Kidney tubule cell (primary cell): ENCODE measurements around the gene CNTNAP2.

Experiments used
- DNase-seq: peaks from one replicate; pipeline ENCODE4 v3.0.0-alpha.2; 2018; ENCODE audit warnings: low spot score

CNTNAP2 gene

DNA sequence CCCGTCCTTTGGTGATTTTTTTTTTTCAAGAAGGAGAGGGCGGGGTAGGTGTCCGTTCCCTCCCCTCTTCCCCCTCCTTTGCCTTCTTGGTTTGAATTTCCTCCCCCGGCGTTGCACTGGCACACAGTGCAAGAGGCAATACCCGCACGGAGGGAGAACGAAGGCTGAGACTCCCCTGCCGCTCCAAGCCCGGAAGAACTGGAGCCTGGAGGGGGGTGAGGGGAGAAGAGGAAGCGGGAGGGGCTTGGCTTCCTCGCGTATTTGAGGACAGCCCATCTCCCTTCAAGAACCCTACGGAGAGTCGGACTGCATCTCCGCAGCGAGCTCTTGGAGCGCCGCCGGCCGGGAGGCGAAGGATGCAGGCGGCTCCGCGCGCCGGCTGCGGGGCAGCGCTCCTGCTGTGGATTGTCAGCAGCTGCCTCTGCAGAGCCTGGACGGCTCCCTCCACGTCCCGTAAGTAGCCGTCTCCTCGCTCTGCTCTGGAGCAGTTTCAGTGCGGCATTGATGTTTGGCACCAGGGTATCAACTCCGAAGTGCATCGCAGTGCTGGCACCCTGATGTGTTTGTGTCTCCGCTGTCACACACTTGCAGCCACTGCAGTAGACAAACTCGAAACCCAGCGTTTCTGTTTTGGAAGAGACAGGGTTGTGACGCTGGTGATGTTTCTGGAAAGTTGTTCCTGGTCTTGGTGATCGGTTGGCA lies at the start of gene CNTNAP2:
Gene CNTNAP2, plus strand, starts transcription at position 281 of the 702 bp plus-strand sequence. Its CDS starts 76 bp downstream, at position 357.
- DNase-seq: peak; percentile 3

DNA sequence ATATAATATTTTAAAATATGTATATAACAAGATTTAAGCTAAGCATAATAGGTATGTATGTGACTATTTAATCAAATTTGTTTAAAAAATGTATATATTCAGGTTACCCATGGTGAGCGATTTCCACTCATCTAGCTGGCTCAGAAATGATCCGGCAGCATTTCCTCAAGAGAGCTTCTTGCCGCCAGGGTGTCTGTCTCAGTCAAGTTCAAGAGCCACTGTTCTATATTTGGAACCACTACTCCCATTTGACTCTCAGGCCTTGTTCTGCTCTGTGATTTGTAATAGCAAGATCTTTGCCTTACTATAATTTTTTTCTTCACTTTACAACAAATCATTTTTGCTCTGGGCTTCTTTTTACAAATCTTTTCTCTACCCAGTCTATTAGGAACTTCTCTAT lies 48.7 kb upstream of the CNTNAP2 start:
- no peak for DNase-seq

DNA sequence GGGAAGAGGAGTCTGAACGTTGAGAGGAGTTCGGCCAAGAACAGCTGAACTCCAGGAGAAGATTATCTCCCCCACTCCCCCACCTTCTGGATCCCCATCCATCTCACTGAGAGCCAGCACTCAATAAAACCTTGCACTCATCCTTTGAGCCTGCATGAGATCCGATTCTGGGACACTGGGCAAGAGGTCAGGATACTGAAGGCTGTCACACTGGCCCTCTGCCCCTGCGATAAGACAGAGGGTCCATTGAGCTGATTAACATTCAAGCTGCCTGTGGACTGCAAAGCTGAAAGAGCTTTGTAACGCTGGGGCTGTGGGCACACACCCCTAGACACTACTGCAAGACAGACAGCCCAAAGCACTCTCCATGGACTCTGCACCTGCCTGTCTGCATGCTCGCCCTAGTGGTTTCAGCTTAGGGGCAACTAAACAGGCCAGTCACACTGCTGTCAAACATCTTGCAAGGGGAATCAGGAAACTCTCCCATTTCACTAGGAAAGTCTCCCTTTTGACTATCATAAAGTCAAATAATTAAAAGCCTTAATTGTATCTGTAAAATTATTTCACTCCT lies 42.3 kb upstream of the CNTNAP2 start:
- no peak for DNase-seq

GRCh38 chr7:146076344-146076743 lies 40.3 kb upstream of the CNTNAP2 start:
- DNase-seq: no peak

DNA sequence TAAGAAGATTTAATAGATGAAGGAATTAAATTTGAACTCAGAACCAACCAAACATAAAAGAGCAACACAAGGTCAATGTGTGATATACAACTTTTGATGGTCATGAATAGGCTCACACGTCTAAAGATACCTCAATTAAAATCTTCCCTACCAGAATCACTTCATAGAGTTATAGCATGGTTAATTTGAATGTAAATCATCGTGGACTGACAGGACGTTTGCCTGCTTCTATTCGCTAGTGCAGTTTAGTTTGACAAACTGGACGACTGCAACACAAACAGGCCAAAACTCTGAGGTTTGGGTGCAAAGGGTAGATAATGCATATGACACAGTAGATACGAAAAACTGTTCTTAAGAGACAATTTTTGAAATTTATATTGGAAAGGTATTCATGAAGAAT lies 32.5 kb upstream of the CNTNAP2 start:
- no peak for DNase-seq

DNA sequence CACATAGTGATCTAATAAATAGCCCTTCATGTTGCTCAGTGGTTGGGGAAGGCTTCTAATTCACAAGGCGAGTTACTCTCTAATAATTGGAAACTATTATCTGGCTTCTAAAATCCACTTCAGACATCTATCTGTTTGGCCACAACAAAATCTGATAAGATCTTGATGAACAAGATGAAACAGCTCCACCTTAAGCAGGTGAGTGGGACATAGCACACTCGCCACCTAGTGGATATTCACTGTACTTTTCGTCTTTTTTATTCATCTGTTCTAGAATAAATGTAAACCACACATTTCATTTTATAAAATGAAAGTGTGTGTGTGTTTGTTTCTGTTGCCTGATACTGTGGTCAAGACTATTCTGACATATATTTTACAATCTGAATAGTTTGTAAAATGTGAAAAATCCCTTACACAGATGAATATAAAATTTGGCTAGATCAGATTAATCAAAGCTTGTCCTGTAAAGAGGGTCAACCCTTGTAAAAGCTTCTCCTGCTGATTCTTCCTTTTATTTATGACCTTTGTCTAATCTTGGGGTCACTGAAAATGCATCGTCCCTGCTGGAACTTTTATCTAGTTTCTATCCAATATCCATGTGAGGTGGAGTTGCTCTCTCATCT lies 26.5 kb upstream of the CNTNAP2 start:
- peak; percentile 51 for DNase-seq

DNA sequence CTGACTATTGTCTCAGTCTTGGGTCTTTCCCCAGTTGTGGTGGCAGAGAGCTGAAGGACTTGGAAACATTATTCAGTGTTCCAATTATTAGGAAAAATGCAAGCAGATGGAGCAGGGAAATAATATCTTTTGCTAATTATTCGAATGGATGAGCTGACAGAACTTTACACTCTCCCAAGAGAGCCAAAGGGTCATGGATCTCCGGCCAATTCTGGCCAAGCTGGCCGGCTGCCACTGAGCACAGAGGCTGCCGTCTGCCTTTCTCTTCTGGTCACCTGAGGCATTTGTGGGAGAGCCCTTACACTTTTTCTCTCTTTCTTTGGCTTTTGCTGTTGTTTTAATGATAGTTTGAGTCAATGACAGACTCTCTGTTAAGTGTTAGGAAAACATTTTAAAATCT lies 22.2 kb upstream of the CNTNAP2 start:
- DNase-seq: no peak

DNA sequence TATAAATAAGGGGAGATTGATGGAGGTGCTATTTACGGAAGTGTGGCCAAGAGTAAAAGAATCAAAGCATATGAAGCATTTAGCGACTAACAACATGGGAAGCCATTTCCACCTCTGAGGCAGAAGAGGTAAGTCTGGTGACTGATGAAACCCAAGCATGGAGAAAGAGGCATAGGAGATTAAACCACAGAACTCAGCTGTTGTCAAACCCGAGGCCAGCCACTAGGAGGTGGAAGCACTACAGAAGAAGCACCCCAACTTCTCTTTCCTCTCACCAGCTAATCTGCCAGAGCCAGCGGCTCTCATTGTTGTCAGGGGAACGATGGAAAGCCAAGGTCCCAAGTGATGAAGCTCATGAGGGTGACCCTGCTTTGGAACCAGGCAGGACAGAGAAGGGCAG lies 19.6 kb upstream of the CNTNAP2 start:
- DNase-seq: no peak

DNA sequence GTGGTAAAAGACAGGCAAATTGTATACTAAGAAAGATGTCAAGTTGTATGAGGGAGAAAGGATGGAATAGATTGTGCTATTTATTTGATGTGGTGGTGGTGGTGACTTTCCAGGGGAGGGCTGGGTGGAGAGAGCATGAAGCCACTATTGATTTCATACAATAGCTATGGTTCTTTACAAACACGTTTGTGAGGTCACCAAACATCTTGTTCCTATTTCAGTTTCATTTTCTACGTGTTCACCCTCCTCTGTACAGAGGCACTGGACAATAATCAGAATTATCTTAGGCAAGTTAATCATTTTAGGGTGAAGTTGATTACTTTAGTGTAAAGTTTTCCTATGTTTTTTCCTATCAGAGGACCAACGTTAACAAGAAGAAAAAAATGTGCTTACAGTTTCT lies 10.3 kb upstream of the CNTNAP2 start:
- DNase-seq: no peak

GRCh38 chr7:146112755-146113154 lies 3.8 kb upstream of the CNTNAP2 start:
- DNase-seq: no peak

DNA sequence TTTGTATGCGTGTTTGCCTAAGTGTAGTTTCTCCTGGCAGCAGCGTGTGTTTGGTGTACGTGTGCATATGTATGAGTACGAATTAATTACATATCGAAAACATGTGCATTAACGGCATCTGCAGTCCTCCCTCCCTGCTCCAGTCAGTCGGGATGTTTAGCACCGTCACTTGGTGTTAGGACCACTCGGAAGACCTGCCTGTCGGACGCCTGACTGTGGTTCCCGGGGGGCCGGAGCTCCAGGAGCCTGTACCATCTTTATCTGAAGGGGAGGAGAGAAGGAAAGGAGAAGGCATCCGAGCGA lies 1.1 kb upstream of the CNTNAP2 start:
- DNase-seq: no peak

DNA sequence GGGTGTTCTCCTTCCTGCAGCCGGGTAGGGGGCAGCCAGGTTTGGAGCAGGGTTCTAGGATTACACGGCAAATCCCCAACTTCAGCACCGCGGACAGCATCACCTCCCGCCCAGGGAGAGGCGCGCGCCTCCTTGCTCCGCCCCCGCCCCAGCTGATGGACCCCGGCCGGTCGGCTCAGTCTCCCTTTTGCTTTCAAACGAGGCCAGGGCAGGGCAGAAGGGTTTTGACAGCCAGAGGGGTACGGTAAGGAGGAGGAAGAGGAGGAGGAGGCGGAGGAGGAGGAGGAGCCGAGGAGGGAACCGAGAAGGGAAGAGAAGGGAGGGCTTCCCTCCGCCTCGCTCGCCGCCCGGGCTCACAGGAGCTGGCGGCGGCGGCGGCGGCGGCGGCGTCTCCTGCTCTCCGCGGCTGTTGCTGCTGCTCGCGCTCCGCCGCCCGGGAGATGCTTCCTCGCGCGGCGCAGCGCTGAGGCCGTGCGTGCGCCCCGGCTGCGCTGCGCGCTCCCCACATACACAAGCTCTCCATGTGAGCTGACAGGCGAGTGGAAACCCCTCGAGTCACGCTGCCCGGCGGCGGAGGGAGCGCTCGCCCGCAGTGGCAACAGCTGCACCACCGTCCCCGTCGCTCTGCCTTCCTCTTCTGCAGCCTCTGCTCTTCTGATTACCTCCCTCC lies 615 bp upstream of the CNTNAP2 start:
- peak; percentile 33 for DNase-seq

DNA sequence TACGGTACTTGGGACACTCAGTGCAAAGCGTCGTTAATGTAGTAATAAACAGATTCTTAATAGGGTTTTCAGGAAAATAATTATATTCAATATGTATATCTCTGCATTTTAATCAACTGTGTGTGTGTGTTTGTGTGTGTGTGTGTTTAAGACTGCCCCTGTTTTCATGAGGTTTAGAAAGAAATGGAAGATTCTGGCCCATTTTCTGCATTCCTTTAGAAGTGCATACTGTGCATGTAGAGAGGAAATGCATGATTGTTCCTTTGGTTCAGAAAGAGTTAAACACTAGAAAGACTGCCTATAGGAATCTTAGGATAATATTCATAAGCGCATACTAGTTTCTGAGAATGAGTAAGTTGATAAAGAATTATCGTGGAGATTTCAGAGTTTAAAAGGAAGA lies 975 bp downstream of the CNTNAP2 start:
- DNase-seq: no peak

GRCh38 chr7:146119002-146119401 lies 2.4 kb downstream of the CNTNAP2 start:
- no peak for DNase-seq

GRCh38 chr7:146123715-146124114 lies 7.1 kb downstream of the CNTNAP2 start:
- DNase-seq: no peak

- DNase-seq: no peak
Measured at GRCh38 chr7:146126767-146127509, 10.3 kb downstream of the CNTNAP2 start.

DNA sequence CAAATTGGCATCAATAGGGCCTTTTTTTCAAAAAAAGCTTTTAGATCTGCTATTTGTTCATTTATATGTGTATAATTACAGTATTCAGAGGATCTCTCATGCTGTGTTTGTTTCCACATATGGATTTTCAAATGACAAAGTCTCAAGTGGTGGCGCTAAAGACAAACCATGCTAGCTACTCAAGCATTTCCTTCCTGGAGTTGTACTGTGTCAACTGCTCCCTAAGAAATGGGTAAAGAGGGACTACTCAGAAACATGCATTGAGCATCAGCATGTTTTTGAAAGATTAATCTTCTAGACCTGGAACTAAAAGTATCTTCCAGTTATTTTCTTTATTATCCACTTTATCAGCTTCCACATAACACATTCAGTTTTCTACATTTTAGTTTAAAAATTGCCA lies 12.7 kb downstream of the CNTNAP2 start:
- DNase-seq: no peak

DNA sequence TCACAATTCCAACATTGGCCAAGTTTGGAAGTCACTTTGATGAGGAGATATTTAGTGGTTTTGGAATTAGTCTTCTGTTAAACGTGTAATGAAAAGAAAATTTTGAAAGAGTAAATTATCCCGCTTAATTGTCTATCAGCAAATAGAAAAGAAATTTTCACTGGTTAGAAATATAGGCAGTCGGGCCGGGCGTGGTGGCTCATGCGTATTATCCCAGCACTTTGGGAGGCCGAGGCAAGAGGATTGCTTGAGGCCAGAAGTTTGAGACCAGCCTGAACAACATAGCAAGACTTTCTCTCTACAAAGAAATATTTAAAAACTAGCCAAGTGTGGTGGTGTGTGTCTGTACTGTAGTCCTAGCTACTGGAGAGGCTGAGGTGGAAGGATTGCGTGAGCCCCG lies 13.4 kb downstream of the CNTNAP2 start:
- DNase-seq: no peak

GRCh38 chr7:146131701-146132100 lies 15.1 kb downstream of the CNTNAP2 start:
- DNase-seq: no peak

DNA sequence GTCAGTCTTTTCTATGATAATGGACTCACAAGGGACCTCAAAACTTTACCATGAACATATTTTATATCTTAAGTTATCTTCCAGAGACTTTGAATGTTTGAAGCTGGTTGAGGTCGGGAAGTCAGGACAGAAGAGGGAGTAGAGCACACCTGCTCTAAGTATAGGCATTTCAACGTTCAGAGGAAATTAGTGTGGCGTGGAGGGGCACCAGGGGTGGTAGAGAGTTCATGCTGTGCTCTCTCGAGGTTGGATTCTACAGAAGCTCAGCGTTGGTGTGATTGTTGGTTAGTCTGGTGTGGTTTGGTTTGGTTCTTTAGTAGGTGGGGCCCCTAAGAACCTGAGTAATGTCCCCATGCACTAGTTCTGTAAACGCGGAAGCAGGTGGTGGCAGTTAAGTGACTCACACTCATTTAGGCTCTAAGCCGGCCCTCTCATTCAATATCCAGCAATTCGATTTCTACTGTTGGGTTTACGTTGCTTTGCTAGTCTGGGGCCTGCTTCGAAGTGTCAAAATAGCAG lies 19.8 kb downstream of the CNTNAP2 start:
- no peak for DNase-seq

- DNase-seq: no peak
Measured at GRCh38 chr7:146138926-146139325, 22.3 kb downstream of the CNTNAP2 start.

- DNase-seq: no peak
Measured at GRCh38 chr7:146146831-146147486, 30.4 kb downstream of the CNTNAP2 start.
